Measurements from ENCODE around the gene ADD2.

DNA sequence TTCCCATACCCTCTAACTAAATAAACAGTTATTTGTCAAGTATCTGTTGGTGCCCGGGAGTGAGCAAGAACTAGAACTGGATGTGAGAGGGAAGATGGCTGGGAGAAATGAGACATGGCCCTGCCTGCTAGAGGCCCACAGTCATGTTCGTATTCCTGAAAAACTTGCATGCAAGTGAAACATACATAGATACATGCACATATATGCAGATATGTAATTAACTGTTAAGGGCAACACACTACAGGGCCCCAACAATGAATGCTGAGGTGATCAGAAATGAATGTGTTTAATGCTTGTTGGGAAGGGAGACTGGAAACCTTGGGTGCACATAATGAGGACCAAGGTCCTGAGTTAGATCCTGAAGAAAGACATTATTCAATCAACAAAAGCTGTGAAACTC is 49.8 kb downstream of the ADD2 start:
- no peak for TF ChIP-seq SP1 (IDR thresholded peaks at IDR 0.05)
- TF ChIP-seq, protein P1, sequence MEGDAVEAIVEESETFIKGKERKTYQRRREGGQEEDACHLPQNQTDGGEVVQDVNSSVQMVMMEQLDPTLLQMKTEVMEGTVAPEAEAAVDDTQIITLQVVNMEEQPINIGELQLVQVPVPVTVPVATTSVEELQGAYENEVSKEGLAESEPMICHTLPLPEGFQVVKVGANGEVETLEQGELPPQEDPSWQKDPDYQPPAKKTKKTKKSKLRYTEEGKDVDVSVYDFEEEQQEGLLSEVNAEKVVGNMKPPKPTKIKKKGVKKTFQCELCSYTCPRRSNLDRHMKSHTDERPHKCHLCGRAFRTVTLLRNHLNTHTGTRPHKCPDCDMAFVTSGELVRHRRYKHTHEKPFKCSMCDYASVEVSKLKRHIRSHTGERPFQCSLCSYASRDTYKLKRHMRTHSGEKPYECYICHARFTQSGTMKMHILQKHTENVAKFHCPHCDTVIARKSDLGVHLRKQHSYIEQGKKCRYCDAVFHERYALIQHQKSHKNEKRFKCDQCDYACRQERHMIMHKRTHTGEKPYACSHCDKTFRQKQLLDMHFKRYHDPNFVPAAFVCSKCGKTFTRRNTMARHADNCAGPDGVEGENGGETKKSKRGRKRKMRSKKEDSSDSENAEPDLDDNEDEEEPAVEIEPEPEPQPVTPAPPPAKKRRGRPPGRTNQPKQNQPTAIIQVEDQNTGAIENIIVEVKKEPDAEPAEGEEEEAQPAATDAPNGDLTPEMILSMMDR (IDR thresholded peaks at IDR 0.05; ENCODE audit: low read depth, low read length, missing input control) = no peak

Data from liver (tissue), 3 donors.